SIG-M5 (cell line): ENCODE data around the gene TSPAN5.
"Not testable (repeated sequence)": the region's sequence is repeated elsewhere in the genome, so short reads cannot be mapped to it uniquely, and the experiment has no call there.

Experiments used
- DNase-seq: peaks from one replicate; lab custom pipeline; 2025; lab: John Stamatoyannopoulos, UW

The TSPAN5 gene

DNA sequence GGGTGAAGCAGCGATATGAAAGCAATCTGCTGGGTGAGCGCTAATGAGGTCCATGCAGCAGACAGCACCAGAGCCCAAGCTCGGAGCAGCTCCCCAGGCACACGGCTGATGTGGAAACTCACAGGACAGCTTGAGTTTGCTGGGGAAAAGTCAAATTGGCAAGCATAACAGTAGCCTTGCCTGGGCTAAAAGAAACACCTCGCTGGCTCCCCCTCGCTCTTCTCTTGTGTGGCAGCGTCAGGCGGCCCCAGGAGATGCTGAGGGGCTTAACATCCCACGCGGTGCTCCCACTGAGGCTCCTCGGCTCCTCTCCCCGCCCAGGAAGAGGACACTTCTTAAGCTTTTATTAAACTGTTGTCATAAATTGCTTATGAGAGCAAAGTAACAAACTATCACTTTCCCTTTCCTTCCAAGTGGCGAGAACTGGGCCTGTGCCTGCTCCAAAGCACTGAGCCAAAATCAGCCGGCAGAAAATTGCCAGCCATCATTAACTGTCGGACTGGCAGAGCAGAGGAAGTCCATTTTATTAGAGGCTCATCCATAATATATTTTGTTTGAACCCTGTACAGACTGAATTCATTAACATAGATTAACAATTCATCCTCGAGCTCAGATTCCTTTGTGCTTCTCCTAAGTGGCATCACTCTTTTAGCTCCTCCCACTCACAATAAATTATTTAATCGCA is 111.4 kb downstream of the TSPAN5 start:
- no peak for DNase-seq

DNA sequence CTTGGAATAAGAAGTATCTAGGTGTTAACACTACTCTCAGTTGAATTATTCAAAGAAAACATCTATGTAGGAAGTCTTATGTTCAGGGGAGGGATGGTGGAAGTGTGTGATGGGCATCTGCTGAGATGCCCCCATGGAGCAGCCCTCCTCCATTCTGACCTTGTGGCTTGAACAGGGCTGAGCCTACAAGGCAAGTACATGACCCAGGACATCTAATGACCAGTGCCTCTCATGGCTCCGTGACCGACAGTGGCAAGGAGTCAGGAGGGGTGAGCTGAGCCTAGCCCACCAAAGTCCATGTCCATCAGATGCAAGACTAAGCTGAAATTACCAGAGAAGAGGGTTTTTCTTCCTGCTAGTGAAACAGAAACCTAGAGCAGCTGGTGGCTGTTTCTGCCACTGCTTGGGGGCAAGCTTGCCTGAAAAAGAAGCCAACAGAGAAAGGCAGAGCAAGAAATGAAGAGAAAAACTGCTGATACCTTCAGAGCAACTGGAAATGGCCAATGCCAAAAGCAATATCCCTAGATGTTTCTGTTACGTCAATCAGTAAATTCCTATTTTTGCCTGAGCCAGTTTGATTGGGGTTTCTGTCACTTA is 113.5 kb downstream of the TSPAN5 start:
- no peak for DNase-seq

GRCh38 chr4:98544141-98544817 is 114.1 kb downstream of the TSPAN5 start:
- no peak for DNase-seq

DNA sequence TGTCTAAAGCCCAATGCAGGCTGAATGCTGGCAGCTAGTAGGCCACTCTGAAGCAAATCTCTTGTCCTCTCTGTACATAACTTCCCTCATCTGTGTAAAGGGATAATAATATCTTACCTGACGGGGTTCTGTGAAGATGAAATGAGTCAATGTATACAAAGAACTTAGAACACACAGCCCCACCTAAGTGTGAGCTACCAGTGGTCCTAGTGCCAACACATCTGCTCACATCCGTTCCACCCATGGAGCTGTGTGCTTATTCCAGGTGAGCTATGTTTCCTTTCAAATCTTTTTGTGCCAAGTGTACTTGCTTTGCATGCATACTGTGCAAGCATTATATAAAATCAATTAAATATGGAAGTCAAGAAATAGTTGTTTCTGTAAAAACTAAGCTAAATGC is 116.4 kb downstream of the TSPAN5 start:
- no peak for DNase-seq

GRCh38 chr4:98540803-98541202 is 117.6 kb downstream of the TSPAN5 start:
- no peak for DNase-seq

- no peak for DNase-seq
These were observed 118.7 kb downstream of the TSPAN5 start for GRCh38 chr4:98539741-98540140.

- no peak for DNase-seq
These were observed 119.1 kb downstream of the TSPAN5 start for GRCh38 chr4:98539299-98539698.

DNA sequence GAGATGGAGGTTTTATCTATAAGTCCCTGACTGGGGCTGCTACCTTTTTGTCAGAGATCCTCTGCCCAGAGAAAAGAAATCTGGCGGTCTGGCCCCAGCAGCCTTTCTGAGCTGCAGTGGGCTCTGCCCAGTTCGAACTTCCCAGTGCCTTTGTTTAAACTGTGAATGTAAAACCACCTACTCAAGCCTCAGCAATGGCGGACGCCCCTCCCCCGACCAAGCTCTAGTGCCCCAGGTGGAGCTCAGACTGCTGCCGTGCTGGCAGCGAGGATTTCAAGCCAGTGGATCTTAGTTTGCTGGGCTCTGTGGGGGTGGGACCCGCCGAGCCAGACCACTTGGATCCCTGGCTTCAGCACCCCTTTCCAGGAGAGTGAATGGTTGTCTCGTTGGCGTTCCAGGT is 121.8 kb downstream of the TSPAN5 start:
- no peak for DNase-seq

DNA sequence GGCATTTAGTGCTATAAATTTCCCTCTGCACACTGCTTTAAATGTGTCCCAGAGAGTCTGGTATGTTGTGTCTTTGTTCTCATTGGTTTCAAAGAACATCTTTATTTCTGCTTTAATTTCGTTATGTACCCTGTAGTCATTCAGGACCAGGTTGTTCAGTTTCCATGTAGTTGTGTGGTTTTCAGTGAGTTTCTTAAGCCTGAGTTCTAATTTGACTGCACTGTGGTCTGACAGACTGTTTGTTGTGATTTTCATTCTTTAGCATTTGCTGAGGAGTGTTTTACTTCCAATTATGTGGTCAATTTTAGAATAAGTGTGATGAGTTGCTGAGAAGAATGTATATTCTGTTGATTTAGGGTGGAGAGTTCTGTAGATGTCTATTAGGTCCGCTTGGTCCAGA is 124.3 kb downstream of the TSPAN5 start:
- DNase-seq, result not testable (repeated sequence)

DNA sequence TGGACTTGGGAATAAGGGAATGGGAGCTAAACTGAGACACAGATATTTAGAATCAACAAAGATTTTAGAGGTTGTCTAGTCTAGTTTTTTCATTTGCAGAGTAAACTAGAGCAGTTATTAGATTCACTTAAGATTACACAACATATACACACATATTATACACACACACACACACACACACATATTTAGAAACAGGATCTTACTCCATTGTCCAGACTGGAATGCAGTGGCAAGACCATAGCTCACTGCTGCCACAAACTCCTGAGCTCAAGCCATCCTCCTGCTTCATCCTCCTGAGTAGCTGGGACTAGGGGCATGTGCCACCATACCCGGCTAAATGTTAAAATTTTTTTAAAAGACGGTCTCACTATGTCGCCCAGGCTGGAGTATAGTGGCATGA is 127.8 kb downstream of the TSPAN5 start:
- DNase-seq, result no peak

- no peak for DNase-seq
These were observed 128.3 kb downstream of the TSPAN5 start for GRCh38 chr4:98529970-98530569.

DNA sequence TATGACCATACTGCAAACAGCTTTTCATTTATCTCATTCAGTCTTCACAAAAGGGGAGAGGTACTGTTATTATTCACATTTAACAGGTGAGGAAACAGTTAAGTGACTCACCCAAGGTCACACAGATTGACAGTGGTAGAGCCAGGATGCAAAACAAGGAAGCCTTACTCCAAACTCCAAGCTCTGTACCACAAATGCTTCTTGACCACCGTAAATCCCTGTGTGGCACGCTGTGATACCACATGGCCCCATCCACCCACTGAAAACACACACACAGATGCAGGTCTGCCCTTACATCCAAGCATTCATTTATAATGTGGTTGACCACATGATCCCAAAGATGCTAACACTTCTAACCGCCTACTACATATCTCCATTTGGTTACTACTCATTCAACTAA is 129.5 kb downstream of the TSPAN5 start:
- DNase-seq, result no peak

DNA sequence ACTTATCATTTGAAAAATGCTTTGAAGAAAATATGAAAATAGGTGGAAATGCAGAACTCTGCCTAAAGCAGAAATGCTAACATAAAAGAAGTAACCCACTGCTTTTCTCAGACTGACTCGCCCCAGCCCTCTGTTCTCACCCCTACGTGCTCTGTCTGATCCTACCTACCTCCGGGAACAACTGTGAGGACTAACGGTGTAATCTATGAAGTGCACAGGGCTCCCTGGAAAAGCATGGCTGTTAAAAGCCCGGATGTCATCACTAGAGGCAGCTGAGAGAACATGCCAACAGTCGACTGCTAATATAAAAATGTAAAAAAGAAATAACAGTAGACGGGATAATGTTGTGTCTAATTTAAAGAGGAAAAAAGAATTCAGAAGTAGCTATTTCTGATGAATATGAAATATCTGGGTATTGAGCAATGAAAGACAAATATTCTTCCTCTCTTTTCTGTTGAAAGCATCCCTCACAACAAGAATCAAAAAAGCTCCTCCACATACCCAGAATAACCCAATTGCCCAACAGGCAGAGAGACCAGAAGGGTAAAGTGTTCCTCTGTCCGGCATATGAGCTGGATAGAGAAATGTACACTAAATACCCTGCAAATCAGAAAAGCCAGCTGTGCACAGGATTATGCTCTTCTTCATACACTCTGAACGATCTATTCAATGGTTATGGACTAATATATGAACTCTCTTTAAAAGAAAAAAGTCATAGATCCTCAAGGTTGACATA is 130.7 kb downstream of the TSPAN5 start:
- DNase-seq, result no peak

DNA sequence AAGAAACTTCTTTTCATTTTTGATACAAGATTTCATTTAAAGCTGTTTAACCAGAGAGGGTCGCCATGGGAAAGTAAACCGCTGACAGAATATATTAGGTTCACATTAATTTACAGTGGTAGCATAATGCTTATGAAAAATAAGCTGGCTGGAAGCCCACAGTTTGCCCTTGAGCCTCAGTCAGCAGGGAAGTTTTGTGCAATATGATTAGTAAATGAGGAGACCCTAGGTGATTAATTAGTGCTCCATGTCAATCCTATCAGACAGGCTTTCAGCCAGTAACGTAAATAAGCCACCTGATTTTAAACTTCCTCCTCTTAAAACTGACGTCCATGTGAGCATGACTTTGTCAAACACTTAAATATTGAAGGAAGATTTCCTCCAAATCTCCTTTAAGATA is 134.2 kb downstream of the TSPAN5 start:
- DNase-seq, result no peak

DNA sequence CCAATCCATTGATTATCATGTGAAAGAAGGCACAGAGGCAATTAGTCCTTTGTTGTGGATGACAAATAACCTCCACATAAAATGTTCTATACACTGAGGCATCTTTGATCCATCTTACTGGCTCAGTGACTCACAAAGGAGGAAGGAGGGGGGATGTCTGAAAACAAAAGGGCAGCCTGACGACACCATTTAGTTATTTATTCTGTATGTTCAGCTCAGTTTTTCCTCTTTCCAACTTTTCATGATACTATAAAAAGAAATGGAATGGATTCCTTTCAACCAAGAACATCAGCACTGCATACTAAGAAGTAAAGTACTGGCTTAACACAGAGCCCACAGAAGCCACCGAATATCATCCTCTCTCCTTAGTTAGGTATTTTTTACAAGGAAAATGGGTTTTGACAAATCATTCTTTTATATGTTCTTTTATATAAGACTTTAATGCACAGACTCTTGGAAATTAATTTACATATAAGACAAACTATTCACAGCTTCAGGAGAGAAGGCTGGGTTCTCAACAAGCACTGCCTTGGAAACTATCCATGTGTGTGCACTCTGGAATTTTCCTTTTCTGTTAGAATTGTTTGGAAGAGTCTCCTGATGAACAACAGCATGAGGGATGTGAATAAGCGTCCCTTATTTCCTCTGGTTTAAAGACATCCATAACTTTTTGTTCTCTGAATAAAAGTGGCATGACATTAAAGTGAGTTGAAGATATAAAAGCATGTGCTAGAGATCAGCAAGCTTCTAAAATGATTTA is 135.6 kb downstream of the TSPAN5 start:
- DNase-seq, result no peak

DNA sequence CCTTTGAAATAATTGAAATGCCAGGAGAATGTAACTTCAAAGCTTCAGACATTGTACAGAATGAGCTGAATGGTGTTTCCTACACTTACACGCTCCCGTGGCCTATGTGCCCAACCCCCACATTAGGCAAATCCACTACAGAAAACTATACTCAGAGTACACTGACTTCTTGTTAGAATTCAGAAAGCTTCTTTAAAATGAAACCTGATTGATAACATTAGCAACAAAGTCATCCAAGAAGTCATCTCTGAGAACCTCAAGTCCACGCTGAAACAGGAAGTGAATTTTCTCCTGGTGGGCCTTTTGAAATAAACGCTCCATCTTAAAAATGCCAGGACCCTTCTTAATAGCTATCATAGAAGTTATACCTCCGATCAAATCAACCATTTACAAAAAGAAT is 136.3 kb downstream of the TSPAN5 start:
- no peak for DNase-seq

DNA sequence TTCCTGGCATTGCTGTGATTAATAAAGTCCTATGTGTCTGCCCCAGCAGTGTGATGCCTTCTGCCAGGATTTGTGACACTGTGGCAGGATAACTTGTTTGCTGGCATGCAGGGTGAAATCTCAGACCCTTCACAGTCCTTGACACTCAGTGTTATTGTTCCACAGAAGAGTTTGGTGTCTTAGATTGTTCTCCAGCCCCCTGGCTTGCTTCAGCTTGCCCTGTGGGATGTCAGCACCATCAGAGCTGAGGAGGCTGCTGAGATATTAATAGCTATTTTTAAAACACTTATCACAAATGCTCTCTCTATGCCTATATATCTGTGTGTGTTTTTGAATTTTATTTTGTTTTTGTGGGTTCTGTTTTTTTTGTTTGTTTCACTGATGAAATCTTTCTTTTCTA is 136.9 kb downstream of the TSPAN5 start:
- DNase-seq, result no peak

DNA sequence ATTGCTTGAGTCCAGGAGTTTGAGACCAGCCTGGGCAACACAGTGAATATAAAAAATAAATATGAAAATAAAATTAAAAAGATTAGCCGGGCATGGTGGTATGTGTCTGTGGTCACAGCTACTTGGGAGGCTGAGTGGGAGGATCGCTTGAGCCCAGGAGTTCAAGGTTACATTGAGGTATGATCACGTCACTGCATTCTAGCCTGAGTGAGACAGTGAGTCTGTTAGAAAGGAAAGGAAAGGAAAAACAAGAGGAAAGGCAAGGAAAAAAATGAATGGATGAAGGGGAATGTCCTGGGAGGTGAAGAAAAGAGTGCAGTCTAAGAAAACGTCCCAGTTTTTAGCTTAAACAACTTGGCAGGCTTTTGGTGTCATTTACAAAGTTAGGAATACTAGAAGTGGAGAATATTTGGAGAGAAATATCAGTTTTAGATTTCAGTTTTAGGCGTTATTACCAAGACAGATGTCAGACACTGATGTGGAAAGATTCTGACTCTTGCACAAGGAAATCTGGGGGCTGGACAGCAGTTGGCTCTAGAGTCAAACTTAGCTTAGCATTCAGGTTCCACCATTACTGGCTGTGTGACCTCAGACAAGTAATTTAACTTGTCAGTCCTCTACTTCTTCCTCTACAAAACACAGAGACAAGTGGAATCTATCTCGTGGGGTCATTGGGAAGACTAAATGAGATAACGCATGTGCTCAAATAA is 139.0 kb downstream of the TSPAN5 start:
- no peak for DNase-seq

- DNase-seq, result no peak
These were observed 139.7 kb downstream of the TSPAN5 start for GRCh38 chr4:98518559-98519267.
